CD14-positive monocyte (primary cell): Measurements from ENCODE around the gene ACVR1. TPM values are rescaled to one million over a fixed set of nuclear protein-coding genes. Genes with fewer than 3 reads are reported as not detected.

Experiments used
- DNase-seq, 3 donors: peaks; one replicate each; pipeline ENCODE4 v3.0.0-alpha.2; 2011 to 2022
- H2AFZ ChIP-seq: 2 replicates; pipeline ENCODE4 v1.6.0; 2012; ENCODE audit warnings: mild to moderate bottlenecking, low read depth, low read length, inconsistent platforms; ENCODE audit not compliant: insufficient read depth, poor library complexity, severe bottlenecking
- H3K27ac ChIP-seq, 2 donors: 1 replicate in 1 of 2; 2 replicates in 1 of 2; pipeline ENCODE4 v1.5.1; 2012 to 2013; ENCODE audit warnings: low read length in 2 of 2, control low read depth in 1 of 2, inconsistent platforms in 1 of 2, low read depth in 1 of 2, mild to moderate bottlenecking in 1 of 2
- H3K27me3 ChIP-seq, 2 donors: one replicate each; pipeline versions ENCODE4 v1.6.0 to v1.6.1; 2011 to 2013; ENCODE audit warnings: low read length in 2 of 2; ENCODE audit not compliant: control insufficient read depth in 2 of 2, insufficient read depth in 2 of 2
- H3K36me3 ChIP-seq, 2 donors: replicated peaks in 1 of 2; 1 replicate in 1 of 2; 2 replicates in 1 of 2; pipeline versions ENCODE4 v1.5.1 to v1.6.1; 2012 to 2013; ENCODE audit warnings: low read length in 2 of 2, control low read depth in 1 of 2, inconsistent platforms in 1 of 2, mild to moderate bottlenecking in 1 of 2; ENCODE audit not compliant: insufficient read depth in 2 of 2, control insufficient read depth in 1 of 2
- H3K4me1 ChIP-seq, 2 donors: 1 replicate in 1 of 2; 2 replicates in 1 of 2; pipeline versions ENCODE4 v1.5.1 to v1.6.1; 2012 to 2013; ENCODE audit warnings: low read length in 2 of 2, control low read depth in 1 of 2, inconsistent platforms in 1 of 2, mild to moderate bottlenecking in 1 of 2, moderate library complexity in 1 of 2; ENCODE audit not compliant: insufficient read depth in 2 of 2, control insufficient read depth in 1 of 2
- H3K4me2 ChIP-seq: replicated peaks from 2 replicates; pipeline ENCODE3; 2012; ENCODE audit warnings: low read length, moderate library complexity, mild to moderate bottlenecking; ENCODE audit not compliant: poor library complexity, severe bottlenecking; ENCODE audit errors: extremely low read depth
- H3K4me3 ChIP-seq, 3 experiments: fragments of 200-600 bp in 1 of 3; sonication (generic) in 1 of 3; replicated peaks in 1 of 3; 1 replicate in 2 of 3; 2 replicates in 1 of 3; pipeline ENCODE4 v1.5.1; 2011 to 2013; ENCODE audit warnings: low read length in 3 of 3, mild to moderate bottlenecking in 3 of 3, control low read depth in 2 of 3, low read depth in 2 of 3, inconsistent platforms in 1 of 3, moderate library complexity in 1 of 3
- H3K79me2 ChIP-seq: 2 replicates; pipeline ENCODE4 v1.6.0; 2012; ENCODE audit warnings: mild to moderate bottlenecking, control low read depth, inconsistent platforms, low read length, moderate library complexity; ENCODE audit not compliant: insufficient read depth
- H3K9ac ChIP-seq: 2 replicates; pipeline ENCODE4 v1.6.0; 2017; ENCODE audit warnings: low read length, mild to moderate bottlenecking; ENCODE audit not compliant: insufficient read depth, poor library complexity, severe bottlenecking
- H3K9me3 ChIP-seq, 2 donors: replicated peaks in 1 of 2; 1 replicate in 1 of 2; 2 replicates in 1 of 2; pipeline versions ENCODE4 v1.5.1 to v1.6.1; 2012 to 2013; ENCODE audit warnings: low read length in 2 of 2, control low read depth in 1 of 2; ENCODE audit not compliant: control insufficient read depth in 1 of 2, insufficient read depth in 1 of 2
- H4K20me1 ChIP-seq: 2 replicates; pipeline ENCODE4 v1.6.0; 2012; ENCODE audit warnings: mild to moderate bottlenecking, low read length, control low read depth, moderate library complexity; ENCODE audit not compliant: insufficient read depth
- H3K27ac Mint-ChIP-seq, 7 donors: one replicate each; pipeline ENCODE4 v1.8.0; 2020; ENCODE audit warnings: mild to moderate bottlenecking in 7 of 7, mixed read lengths in 7 of 7, moderate library complexity in 6 of 7, inconsistent platforms in 2 of 7
- H3K27me3 Mint-ChIP-seq, 3 donors: one replicate each; pipeline ENCODE4 v1.8.0; 2021 to 2022; ENCODE audit warnings: low read depth in 3 of 3, mild to moderate bottlenecking in 3 of 3, mixed read lengths in 3 of 3, moderate library complexity in 3 of 3, inconsistent platforms in 1 of 3
- H3K36me3 Mint-ChIP-seq, 2 donors: one replicate each; pipeline ENCODE4 v1.8.0; 2020; ENCODE audit warnings: mixed read lengths in 2 of 2, inconsistent platforms in 1 of 2, mild to moderate bottlenecking in 1 of 2
- H3K4me1 Mint-ChIP-seq: one replicate; pipeline ENCODE4 v1.8.0; 2020; ENCODE audit warnings: mild to moderate bottlenecking, mixed read lengths
- H3K4me3 Mint-ChIP-seq, 2 donors: one replicate each; pipeline ENCODE4 v1.8.0; 2020; ENCODE audit warnings: mild to moderate bottlenecking in 2 of 2, mixed read lengths in 2 of 2, moderate library complexity in 1 of 2
- H3K9me3 Mint-ChIP-seq, 7 donors: one replicate each; pipeline ENCODE4 v1.8.0; 2020 to 2022; ENCODE audit warnings: mixed read lengths in 7 of 7, mild to moderate bottlenecking in 6 of 7, moderate library complexity in 6 of 7, inconsistent platforms in 2 of 7
- CTCF ChIP-seq: fragments of 200-600 bp; IDR thresholded peaks from one replicate; pipeline ENCODE4 v1.8.0; 2022; ENCODE audit warnings: antibody characterized with exemption, mild to moderate bottlenecking
- WGBS: methylation state at CpG from one replicate; pipeline ENCODE4 v1.1.5; 2013; ENCODE audit warnings: missing lambda C conversion rate; ENCODE audit not compliant: insufficient coverage; 5-methylcytosine and 5-hydroxymethylcytosine counted together
- intact Hi-C, 2 donors: fragments of 100-400 bp; cut with micrococcal nuclease; formaldehyde crosslinking; loops; one replicate each; pipeline versions ENCODE4 v1.15.0 to v1.15.1; 2023
- polyA plus RNA-seq, 3 donors: library from polyadenylated mRNA; depleted of rRNA in 1 of 3; unstranded in 2 of 3; stranded (reverse) in 1 of 3; fragments of 300-500 nt in 2 of 3; fragments of >200 nt in 1 of 3; fragmentation: Illumina TruSeq in 2 of 3; gene quantifications; 1 replicate in 2 of 3; 2 replicates in 1 of 3; pipeline ENCODE4 v1.2.3, GENCODE V29; 2012 to 2021

Gene ACVR1
- polyA plus RNA-seq, 3 donors, result 2.8 to 13.4 (median 4.9) TPM

- intact Hi-C loops, result loop anchor here in 1 of 2 donors (5.0 kb wide), 1 partner anchor 36 kb away; no protein-coding TSS in a partner anchor
- no peaks in the 10 kb centered on the region for H3K27me3 ChIP-seq
- Mint-ChIP-seq H3K4me1 (peaks cover 27% of the 10 kb centered on the region), H3K9me3 (no peaks in the 10 kb centered on the region), H3K27me3 (no peaks in the 10 kb centered on the region), H3K27ac (peak overlapping the region in 2 of 7 donors; percentile 35 to 55), H3K4me3 (no peak overlapping the region), H3K36me3 (peaks cover 17% of the 10 kb centered on the region in 2 donors)
- H3K4me2 ChIP-seq, result no peak overlapping the region
- H2AFZ ChIP-seq, result no peak overlapping the region
- peaks cover 19 to 26% of the 10 kb centered on the region in 2 donors for H3K4me1 ChIP-seq
- TF ChIP-seq CTCF, result no peak
- H3K9me3 ChIP-seq, result no peaks in the 10 kb centered on the region
- peaks cover 4% of the 10 kb centered on the region for H4K20me1 ChIP-seq
- no peaks in the 10 kb centered on the region for H3K36me3 ChIP-seq
- DNase-seq, result no peak
- no peak overlapping the region for H3K4me3 ChIP-seq
- 90% methylated on average over 3 of the region's 3 CpGs for WGBS
- no peak overlapping the region for H3K27ac ChIP-seq
- no peaks in the 10 kb centered on the region for H3K79me2 ChIP-seq
- no peak overlapping the region for H3K9ac ChIP-seq
Observed at GRCh38 chr2:157836531-157836930, 39.6 kb downstream of the ACVR1 start.

- no peak overlapping the region for H3K9ac ChIP-seq
- Mint-ChIP-seq H3K27ac (no peak overlapping the region), H3K9me3 (no peaks in the 10 kb centered on the region), H3K4me3 (no peak overlapping the region), H3K27me3 (no peaks in the 10 kb centered on the region), H3K36me3 (peaks cover 15 to 17% of the 10 kb centered on the region in 2 donors), H3K4me1 (peaks cover 35% of the 10 kb centered on the region)
- H3K27me3 ChIP-seq, result no peaks in the 10 kb centered on the region
- no peaks in the 10 kb centered on the region for H3K36me3 ChIP-seq
- intact Hi-C loops, result loop anchor here in 1 of 2 donors (5.0 kb wide), 1 partner anchor 37 kb away; no protein-coding TSS in a partner anchor
- H3K9me3 ChIP-seq, result no peaks in the 10 kb centered on the region
- H2AFZ ChIP-seq, result no peak overlapping the region
- DNase-seq, result no peak
- H3K4me2 ChIP-seq, result no peak overlapping the region
- H3K4me3 ChIP-seq, result no peak overlapping the region
- no peak overlapping the region for H3K27ac ChIP-seq
- no peaks in the 10 kb centered on the region for H3K79me2 ChIP-seq
- TF ChIP-seq CTCF, result no peak
- peaks cover 4% of the 10 kb centered on the region for H4K20me1 ChIP-seq
- H3K4me1 ChIP-seq, result peaks cover 24 to 37% of the 10 kb centered on the region in 2 donors
- no CpG with 5 or more reads among the region's 1 CpG for WGBS
Observed at GRCh38 chr2:157835425-157835824, 40.7 kb downstream of the ACVR1 start.
